ENCODE data around the gene DHX58. TPM values are rescaled to one million over a fixed set of nuclear protein-coding genes. Genes with fewer than 3 reads are reported as not detected.

The DHX58 gene
- polyA plus RNA-seq, 1 of the 3 experiments (the other 2 are of a cell fraction): 1.2 TPM

DNA sequence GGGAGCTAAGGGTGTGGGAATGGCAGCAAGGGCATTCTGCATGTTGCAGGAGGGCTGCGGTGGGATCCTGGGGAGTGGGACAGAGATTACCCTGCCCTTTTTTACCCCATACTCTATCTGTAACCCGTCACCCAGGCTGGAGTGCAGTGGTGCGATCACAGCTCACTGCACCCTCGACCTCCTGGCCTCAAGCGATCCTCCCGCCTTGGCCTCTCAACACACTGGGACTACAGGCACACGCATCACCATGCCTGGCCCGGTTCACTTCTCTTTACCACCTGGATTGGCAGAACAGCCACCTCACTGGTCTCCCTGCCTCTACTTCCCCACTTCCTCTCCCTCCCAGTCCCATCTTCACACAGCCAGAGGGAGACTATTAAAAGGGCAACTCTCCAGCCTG lies 23.8 kb downstream of the DHX58 start:
- ChIA-PET POLR2A (no interaction called here), CTCF (interaction anchor here (0.7 to 5.7 kb wide), 5 partner anchors 10 to 76 kb away, joined by 3 to 46 read pairs (median 3); no protein-coding TSS in a partner anchor)
- Histone ChIP-seq H3K4me3 (ENCODE audit: low read depth in 2 of 2, low read length in 1 of 2) (no peak overlapping the region), H3K9me2 (no peaks in the 10 kb centered on the region), H3K27ac (ENCODE audit: low read depth in 2 of 2, low read length in 1 of 2) (no peak overlapping the region), H3K79me2 (ENCODE audit: insufficient read depth) (no peaks in the 10 kb centered on the region), H2AFZ (ENCODE audit: low read depth) (no peak overlapping the region), H3K9me3 (no peaks in the 10 kb centered on the region), H4K20me1 (ENCODE audit: insufficient read depth) (no peaks in the 10 kb centered on the region), H3K36me3 (replicated peaks in 1 of 2; ENCODE audit: control insufficient read depth in 1 of 2, insufficient read depth in 2 of 2, low read length in 1 of 2) (no peaks in the 10 kb centered on the region), H3K9ac (no peak overlapping the region), H3K4me2 (no peak overlapping the region), H3F3A (replicated peaks; ENCODE audit: insufficient read depth) (no peaks in the 10 kb centered on the region), H3K27me3 (ENCODE audit: insufficient read depth) (peaks cover 7% of the 10 kb centered on the region; the same call in 1 of the 2 replicates), H3K4me1 (ENCODE audit: control insufficient read depth in 1 of 2, insufficient read depth in 2 of 2, low read depth in 1 of 2, low read length in 1 of 2) (no peaks in the 10 kb centered on the region)
- no peak for DNase-seq
- TF ChIP-seq NFIC (IDR thresholded peaks at IDR 0.05; ENCODE audit: borderline replicate concordance) (no peak), ELF1 (IDR thresholded peaks at IDR 0.05) (no peak), TCF12 (IDR thresholded peaks at IDR 0.05) (no peak), FOXM1 (IDR thresholded peaks at IDR 0.05; ENCODE audit: low read depth) (no peak), MXI1 (IDR thresholded peaks at IDR 0.05; ENCODE audit: low read depth, low read length) (no peak), SIN3A (IDR thresholded peaks at IDR 0.05; ENCODE audit: borderline replicate concordance, low read depth, low read length) (no peak), CHD2 (IDR thresholded peaks at IDR 0.05; ENCODE audit: low read length, partially characterized antibody) (no peak), GATA2 (CRISPR knock-in tag; IDR thresholded peaks at IDR 0.05) (no peak)
- TF ChIP-seq, protein P1, sequence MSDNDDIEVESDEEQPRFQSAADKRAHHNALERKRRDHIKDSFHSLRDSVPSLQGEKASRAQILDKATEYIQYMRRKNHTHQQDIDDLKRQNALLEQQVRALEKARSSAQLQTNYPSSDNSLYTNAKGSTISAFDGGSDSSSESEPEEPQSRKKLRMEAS (IDR thresholded peaks at IDR 0.05; ENCODE audit: low read depth): no peak
- TF ChIP-seq, protein P2, sequence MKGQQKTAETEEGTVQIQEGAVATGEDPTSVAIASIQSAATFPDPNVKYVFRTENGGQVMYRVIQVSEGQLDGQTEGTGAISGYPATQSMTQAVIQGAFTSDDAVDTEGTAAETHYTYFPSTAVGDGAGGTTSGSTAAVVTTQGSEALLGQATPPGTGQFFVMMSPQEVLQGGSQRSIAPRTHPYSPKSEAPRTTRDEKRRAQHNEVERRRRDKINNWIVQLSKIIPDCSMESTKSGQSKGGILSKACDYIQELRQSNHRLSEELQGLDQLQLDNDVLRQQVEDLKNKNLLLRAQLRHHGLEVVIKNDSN (IDR thresholded peaks at IDR 0.05; ENCODE audit: borderline replicate concordance, low read depth): no peak
- TF ChIP-seq, protein P3, sequence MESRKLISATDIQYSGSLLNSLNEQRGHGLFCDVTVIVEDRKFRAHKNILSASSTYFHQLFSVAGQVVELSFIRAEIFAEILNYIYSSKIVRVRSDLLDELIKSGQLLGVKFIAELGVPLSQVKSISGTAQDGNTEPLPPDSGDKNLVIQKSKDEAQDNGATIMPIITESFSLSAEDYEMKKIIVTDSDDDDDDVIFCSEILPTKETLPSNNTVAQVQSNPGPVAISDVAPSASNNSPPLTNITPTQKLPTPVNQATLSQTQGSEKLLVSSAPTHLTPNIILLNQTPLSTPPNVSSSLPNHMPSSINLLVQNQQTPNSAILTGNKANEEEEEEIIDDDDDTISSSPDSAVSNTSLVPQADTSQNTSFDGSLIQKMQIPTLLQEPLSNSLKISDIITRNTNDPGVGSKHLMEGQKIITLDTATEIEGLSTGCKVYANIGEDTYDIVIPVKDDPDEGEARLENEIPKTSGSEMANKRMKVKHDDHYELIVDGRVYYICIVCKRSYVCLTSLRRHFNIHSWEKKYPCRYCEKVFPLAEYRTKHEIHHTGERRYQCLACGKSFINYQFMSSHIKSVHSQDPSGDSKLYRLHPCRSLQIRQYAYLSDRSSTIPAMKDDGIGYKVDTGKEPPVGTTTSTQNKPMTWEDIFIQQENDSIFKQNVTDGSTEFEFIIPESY (IDR thresholded peaks at IDR 0.05; ENCODE audit: borderline replicate concordance, low read depth): no peak
- 88% methylated on average over 8 of the region's 8 CpGs for WGBS (ENCODE audit: low lambda C conversion rate)

DNA sequence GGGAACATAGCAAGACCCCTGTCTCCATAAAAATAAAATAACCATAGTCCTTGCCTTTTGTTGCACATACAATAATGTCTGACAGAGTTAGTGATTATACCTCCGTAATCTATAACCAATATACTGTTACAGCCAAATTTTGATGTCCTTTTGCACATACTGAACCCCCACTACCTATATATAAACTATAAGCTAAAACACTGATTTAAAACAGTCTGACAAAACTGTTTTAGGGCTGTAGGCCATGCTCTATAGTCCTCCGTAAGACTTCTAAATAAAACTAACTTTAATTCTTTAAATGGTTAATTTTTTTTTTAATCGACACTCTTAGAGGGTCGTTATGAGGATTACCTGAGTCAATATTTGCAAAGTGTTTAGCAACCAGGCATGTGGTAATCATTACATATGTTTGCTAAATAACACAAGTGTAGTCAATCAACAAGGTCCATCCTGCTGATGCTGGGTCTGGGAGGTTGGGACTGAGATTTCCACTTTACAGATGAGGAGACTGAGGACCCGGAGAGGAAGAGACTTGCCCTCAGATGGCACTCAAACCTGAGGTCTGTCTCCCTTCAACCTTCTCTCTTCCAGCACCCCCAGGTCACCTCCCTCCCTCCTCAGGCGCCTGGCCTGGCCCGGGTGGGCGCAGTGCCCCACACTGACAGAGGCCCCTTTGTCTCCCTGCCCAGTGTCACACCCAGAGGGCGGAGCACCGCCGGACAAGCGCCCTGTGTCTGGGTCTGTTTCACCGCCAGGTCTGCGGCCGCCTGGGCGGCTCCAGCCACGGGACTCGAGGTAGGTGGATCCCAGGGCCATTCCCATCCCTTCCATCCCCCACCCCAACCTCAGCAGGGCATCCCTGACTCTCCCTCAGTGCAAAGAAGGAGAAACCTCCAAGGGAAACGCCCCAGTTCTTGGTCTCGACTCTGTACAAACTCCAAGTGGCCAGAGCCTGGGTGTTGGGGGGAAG lies 24.5 kb downstream of the DHX58 start:
- POLR2A ChIA-PET: no interaction called here
- WGBS (ENCODE audit: low lambda C conversion rate): 67% methylated on average over 6 of the region's 20 CpGs
- TF ChIP-seq, protein P1 (IDR thresholded peaks at IDR 0.05; ENCODE audit: low read depth): no peak
- TF ChIP-seq, protein P4, sequence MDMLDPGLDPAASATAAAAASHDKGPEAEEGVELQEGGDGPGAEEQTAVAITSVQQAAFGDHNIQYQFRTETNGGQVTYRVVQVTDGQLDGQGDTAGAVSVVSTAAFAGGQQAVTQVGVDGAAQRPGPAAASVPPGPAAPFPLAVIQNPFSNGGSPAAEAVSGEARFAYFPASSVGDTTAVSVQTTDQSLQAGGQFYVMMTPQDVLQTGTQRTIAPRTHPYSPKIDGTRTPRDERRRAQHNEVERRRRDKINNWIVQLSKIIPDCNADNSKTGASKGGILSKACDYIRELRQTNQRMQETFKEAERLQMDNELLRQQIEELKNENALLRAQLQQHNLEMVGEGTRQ (IDR thresholded peaks at IDR 0.05; ENCODE audit: borderline replicate concordance, low read depth, low read length): no peak
- TF ChIP-seq NRF1 (IDR thresholded peaks at IDR 0.05; ENCODE audit: low read depth, low read length) (no peak), TCF12 (IDR thresholded peaks at IDR 0.05) (no peak), GATA2 (CRISPR knock-in tag; IDR thresholded peaks at IDR 0.05) (no peak), RFX5 (IDR thresholded peaks at IDR 0.05; ENCODE audit: low read length) (no peak), TEAD4 (IDR thresholded peaks at IDR 0.05; ENCODE audit: borderline replicate concordance, insufficient read depth) (no peak), GABPA (IDR thresholded peaks at IDR 0.05; ENCODE audit: low read depth) (no peak), SIN3A (IDR thresholded peaks at IDR 0.05; ENCODE audit: borderline replicate concordance, low read depth, low read length) (no peak), TAF1 (IDR thresholded peaks at IDR 0.05; ENCODE audit: borderline replicate concordance, low read depth, low read length) (no peak), RCOR1 (IDR thresholded peaks at IDR 0.05; ENCODE audit: low read length) (no peak), POLR2AphosphoS5 (IDR thresholded peaks at IDR 0.05; ENCODE audit: low read depth, low read length) (no peak)
- TF ChIP-seq, protein P5, sequence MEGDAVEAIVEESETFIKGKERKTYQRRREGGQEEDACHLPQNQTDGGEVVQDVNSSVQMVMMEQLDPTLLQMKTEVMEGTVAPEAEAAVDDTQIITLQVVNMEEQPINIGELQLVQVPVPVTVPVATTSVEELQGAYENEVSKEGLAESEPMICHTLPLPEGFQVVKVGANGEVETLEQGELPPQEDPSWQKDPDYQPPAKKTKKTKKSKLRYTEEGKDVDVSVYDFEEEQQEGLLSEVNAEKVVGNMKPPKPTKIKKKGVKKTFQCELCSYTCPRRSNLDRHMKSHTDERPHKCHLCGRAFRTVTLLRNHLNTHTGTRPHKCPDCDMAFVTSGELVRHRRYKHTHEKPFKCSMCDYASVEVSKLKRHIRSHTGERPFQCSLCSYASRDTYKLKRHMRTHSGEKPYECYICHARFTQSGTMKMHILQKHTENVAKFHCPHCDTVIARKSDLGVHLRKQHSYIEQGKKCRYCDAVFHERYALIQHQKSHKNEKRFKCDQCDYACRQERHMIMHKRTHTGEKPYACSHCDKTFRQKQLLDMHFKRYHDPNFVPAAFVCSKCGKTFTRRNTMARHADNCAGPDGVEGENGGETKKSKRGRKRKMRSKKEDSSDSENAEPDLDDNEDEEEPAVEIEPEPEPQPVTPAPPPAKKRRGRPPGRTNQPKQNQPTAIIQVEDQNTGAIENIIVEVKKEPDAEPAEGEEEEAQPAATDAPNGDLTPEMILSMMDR (IDR thresholded peaks at IDR 0.05): no peak

More for the DNA sequence above, 24.5 kb downstream of the DHX58 start:
- Histone ChIP-seq H3K79me2 (ENCODE audit: insufficient read depth) (no peaks in the 10 kb centered on the region), H3K9ac (no peak overlapping the region), H3K4me1 (ENCODE audit: control insufficient read depth in 1 of 2, insufficient read depth in 2 of 2, low read depth in 1 of 2, low read length in 1 of 2) (no peaks in the 10 kb centered on the region), H3K27ac (ENCODE audit: low read depth in 2 of 2, low read length in 1 of 2) (no peak overlapping the region), H3K9me3 (no peaks in the 10 kb centered on the region), H3K27me3 (ENCODE audit: insufficient read depth) (peaks cover 7% of the 10 kb centered on the region; the same call in 1 of the 2 replicates), H4K20me1 (ENCODE audit: insufficient read depth) (no peaks in the 10 kb centered on the region), H3K4me3 (ENCODE audit: low read depth in 2 of 2, low read length in 1 of 2) (no peak overlapping the region), H3K36me3 (replicated peaks in 1 of 2; ENCODE audit: control insufficient read depth in 1 of 2, insufficient read depth in 2 of 2, low read length in 1 of 2) (no peaks in the 10 kb centered on the region), H3K4me2 (no peak overlapping the region), H3F3A (replicated peaks; ENCODE audit: insufficient read depth) (no peaks in the 10 kb centered on the region), H3K9me2 (no peaks in the 10 kb centered on the region), H2AFZ (ENCODE audit: low read depth) (no peak overlapping the region)
- DNase-seq: no peak
- CTCF ChIA-PET: interaction anchor here (0.7 to 5.7 kb wide), 7 partner anchors 11 to 75 kb away, joined by 3 to 46 read pairs (median 3); no protein-coding TSS in a partner anchor

Measured in SK-N-SH (cell line).